HG02642 (cell line): ENCODE data around the gene ADCY4.
"Not testable (repeated sequence)": the region's sequence is repeated elsewhere in the genome, so short reads cannot be mapped to it uniquely, and the experiment has no call there.

Experiments
- ATAC-seq: cut with Tn5 transposase; IDR thresholded peaks from one replicate; pipeline ENCODE4 v1.9.1; 2021; ENCODE audit warnings: mild to moderate bottlenecking; ENCODE audit not compliant: unreplicated experiment, poor library complexity

The ADCY4 gene

DNA sequence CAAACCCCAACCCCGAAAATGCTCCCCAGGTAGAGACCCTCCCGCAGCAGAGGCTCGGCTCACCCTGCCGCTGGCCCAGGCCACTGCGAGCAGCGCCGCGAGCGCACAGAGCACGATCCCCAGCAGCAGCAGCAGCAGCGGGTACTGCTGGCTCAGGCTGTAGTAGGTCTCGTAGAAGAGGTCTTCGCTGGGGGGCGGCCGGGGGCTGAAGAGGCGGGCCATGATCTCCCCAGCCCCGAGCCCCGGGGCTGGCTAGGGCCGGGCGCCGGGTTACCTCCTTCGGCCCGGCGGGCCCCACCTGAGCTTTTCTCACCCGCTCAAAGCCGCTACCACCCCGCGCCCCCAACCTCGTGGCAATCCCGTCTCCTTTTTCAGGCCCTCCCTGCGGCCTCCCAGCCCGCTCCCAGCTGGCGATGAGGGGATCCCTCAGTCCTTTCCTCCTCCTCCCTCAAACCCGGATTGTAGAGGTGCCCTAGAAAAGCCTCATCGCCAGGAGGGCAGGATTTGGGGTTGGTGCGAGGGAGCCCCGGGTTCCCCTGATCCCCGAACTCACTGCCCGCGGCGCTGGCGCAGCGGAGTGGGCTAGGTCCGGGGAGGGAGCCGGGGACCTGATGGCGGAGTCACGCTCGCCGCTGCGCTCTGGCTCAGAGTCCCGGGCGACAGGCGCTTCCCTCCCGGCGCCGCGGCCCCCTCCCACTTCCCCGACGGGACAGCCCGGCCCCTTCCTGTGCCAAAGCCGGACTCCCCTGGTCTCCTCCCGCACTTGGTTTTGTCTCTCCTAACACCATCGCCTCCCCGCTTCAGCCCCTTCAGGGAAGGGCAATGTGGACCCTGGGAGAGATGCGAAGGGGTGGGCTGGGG, at the start of gene ADCY4:
Gene ADCY4 (minus strand): TSS at position 641 of the 861 bp plus-strand sequence. CDS start 419 bp downstream, at position 222.
- no peak for ATAC-seq

DNA sequence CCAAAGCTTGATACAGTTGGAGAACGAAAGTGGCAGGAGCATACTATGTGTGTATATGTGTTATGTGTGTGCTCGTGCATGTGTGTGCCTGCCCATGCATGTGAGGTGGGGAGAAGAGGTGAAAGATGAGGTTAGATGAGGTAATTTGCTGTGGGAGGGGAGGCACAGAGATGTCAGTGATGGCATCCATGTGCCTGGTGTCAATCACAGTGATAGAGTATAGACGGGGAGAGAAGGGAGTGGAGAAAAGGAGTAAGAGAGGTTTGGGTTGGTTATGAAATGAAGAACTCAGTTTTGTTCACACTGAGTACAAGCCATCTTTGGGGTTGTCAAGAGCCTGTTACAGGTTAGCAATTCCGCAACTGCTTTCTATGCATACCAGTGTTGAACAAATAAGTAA, 49.3 kb upstream of the ADCY4 start:
- no peak for ATAC-seq

- no peak for ATAC-seq
Observed at GRCh38 chr14:24382064-24382371, 47.1 kb upstream of the ADCY4 start.

DNA sequence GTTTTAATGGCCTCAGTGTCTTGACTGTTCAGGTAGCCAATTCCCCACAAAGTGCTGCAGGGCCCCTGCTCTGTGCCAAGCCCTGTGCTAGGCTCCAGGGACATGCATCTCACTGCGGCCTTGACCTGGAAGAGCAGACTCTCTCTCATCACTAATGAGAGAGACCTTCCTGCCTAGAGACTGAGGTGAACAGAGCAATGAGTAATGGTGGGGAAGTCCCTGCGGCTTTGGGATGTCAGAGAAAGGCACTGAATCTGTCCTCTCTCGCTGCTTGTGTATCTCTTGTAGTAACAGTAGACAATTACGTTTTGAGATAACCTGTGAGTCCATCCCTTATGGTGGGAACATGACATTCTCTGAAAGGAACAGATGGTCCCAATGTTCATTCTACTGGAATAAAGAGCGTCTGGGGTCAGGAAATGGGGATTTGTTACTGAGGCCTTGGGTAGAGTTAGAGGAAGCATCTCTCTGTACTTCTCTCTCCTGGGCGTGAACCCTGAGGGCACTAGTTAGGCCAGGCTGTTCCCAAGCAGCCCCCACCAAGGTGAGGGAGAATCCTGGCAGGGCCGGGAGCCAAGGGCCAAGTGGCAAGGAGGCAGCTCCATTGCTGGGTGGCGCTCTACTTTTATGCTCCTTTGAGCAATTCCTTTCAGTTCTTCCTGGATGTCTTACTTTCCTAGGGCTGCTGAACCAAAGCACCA, 46.6 kb upstream of the ADCY4 start:
- no peak for ATAC-seq

GRCh38 chr14:24379907-24380730, 45.2 kb upstream of the ADCY4 start:
- no peak for ATAC-seq

- ATAC-seq = no peak
Observed at GRCh38 chr14:24378981-24379906, 44.4 kb upstream of the ADCY4 start.

- no peak for ATAC-seq
Observed at GRCh38 chr14:24378327-24378726, 43.5 kb upstream of the ADCY4 start.

GRCh38 chr14:24377657-24378056, 42.8 kb upstream of the ADCY4 start:
- no peak for ATAC-seq

GRCh38 chr14:24377126-24377525, 42.3 kb upstream of the ADCY4 start:
- no peak for ATAC-seq

DNA sequence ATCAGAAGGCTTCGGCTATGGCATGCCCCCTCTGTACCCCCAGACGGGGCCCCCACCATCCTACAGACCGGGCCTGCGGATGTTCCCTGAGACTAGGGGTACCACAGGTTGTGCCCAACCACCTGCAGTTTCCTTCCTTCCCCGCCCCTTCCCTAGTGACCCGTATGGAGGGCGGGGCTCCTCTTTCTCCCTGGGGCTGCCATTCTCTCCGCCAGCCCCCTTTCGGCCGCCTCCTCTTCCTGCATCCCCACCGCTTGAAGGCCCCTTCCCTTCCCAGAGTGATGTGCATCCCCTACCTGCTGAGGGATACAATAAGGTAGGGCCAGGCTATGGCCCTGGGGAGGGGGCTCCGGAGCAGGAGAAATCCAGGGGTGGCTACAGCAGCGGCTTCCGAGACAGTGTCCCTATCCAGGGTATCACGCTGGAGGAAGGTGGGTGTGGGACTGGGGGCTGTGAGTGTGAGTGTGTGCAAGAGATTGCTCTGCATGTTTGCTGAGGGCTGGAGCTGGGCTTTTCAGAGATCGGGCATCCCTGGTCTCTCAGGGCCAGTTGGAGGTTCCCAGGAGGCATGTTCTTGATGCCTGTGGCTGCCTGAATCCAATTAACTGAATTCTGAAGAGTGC, 41.7 kb upstream of the ADCY4 start:
- no peak for ATAC-seq

- no peak for ATAC-seq
Observed at GRCh38 chr14:24372701-24373416, 38.0 kb upstream of the ADCY4 start.

- not testable (repeated sequence) for ATAC-seq
Observed at GRCh38 chr14:24371605-24372004, 36.7 kb upstream of the ADCY4 start.

DNA sequence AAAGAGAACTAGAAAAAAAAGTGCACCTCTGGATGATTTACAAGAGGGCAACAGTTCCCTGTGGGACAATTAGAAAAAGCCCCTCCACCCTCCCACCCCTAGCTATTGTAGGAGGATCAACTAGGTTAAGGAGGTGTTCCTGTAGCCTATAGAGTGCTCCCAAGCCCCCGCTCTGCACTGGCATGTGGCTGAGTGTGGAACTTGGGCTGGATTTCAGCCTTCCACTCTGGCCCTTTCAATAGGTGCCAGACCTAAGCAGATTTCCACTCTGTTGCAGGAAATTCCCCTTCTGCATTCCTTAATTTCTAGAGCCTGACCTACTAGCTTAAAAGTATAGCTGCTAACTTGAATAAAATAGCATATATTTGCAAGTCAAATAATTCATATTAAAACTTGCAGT, 35.9 kb upstream of the ADCY4 start:
- no peak for ATAC-seq

- no peak for ATAC-seq
Observed at GRCh38 chr14:24369907-24370687, 35.2 kb upstream of the ADCY4 start.

DNA sequence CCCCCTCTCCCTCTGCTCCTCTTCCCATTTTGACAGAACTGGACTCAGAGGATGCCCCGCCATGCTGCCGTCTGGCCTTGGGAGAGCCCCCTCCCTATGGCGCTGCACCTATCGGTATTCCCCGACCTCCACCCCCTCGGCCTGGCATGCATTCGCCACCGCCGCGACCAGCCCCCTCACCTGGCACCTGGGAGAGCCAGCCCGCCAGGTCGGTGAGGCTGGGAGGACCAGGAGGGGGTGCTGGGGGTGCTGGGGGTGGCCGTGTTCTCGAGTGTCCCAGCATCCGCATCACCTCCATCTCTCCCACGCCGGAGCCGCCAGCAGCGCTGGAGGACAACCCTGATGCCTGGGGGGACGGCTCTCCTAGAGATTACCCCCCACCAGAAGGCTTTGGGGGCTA, 34.6 kb upstream of the ADCY4 start:
- no peak for ATAC-seq

DNA sequence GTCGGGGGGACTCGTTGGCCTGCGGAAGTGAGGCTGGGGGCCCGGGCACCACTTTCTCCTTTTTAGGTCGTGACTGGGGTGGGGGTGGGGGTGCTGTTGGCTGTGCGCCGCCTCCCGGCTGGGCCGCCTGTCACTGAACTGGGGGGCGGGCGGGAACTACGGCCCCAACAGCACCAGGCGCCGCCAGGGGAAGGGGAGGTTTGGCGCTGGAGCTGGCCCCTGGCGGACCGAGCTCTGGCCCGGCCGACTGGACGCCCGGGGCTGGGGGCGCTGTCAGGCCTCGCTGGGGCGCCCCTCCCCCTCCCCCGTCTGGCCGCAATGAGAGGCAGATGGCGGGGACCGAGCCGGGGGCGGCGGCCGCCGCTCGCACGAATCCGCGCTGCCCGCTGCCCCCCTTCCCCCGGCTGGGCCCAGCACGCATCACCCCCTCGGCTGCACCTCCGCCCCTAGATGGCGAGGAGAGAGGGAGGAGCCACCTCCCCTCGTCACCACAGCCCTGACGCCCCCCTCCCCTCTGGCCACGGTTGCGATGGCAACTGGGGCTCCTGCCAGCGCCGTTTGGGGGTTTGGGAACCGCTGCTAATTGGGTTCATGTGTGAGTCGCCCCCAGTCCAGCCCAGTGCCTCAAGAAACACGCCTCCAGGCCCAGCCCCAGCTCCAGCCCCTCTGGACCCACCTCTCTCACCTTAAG, 33.8 kb upstream of the ADCY4 start:
- ATAC-seq = no peak

- no peak for ATAC-seq
Observed at GRCh38 chr14:24368212-24368561, 33.3 kb upstream of the ADCY4 start.
